Bronchial epithelial cell (primary cell): ENCODE data around the gene TNS3. TPM values are rescaled to one million over a fixed set of nuclear protein-coding genes. Genes with fewer than 3 reads are reported as not detected.
"Not testable (repeated sequence)": the region's sequence is repeated elsewhere in the genome, so short reads cannot be mapped to it uniquely, and the experiment has no call there.

ENCODE experiments used
- DNase-seq: peaks from one replicate; pipeline ENCODE4 v3.0.0-alpha.2; 2010; ENCODE audit warnings: low read depth
- FAIRE-seq: peaks from 2 replicates; lab custom pipeline; 2011; peaks lifted over from hg19 to GRCh38; lab: Jason Lieb, UNC
- H3K27me3 ChIP-seq: 2 replicates; pipeline ENCODE4 v1.5.1; 2011; ENCODE audit warnings: low read length; ENCODE audit not compliant: control insufficient read depth, insufficient read depth
- H3K36me3 ChIP-seq: 2 replicates; pipeline ENCODE4 v1.5.1; 2011; ENCODE audit warnings: low read length; ENCODE audit not compliant: control insufficient read depth, insufficient read depth
- H3K4me3 ChIP-seq: 2 replicates; pipeline ENCODE4 v1.5.1; 2011; ENCODE audit warnings: mild to moderate bottlenecking, low read depth, low read length, control low read depth
- CTCF ChIP-seq: IDR thresholded peaks from 2 replicates; pipeline ENCODE4 v1.5.1; 2011; ENCODE audit warnings: mild to moderate bottlenecking, moderate library complexity, low read length, control low read depth, inconsistent platforms; ENCODE audit not compliant: insufficient read depth, severe bottlenecking
- total RNA-seq: library from RNA; depleted of rRNA; stranded (reverse); fragments of >200 nt; gene quantifications from 2 replicates; pipeline ENCODE4 v1.2.1, GENCODE V29; 2014

Gene TNS3
- total RNA-seq, 1 donor from 2014 or later: 2.6 TPM

- DNase-seq (no peak), FAIRE-seq (no peak)
- Histone ChIP-seq H3K36me3 (no peaks in the 10 kb centered on the region), H3K4me3 (no peak overlapping the region), H3K27me3 (no peaks in the 10 kb centered on the region)
- no peak for TF ChIP-seq CTCF
These were observed 32.5 kb upstream of the TNS3 start for GRCh38 chr7:47614450-47614849.

GRCh38 chr7:47611045-47611511, 29.2 kb upstream of the TNS3 start:
- Histone ChIP-seq H3K4me3 (no peak overlapping the region), H3K36me3 (no peaks in the 10 kb centered on the region), H3K27me3 (no peaks in the 10 kb centered on the region)
- FAIRE-seq (no peak), DNase-seq (no peak)
- no peak for TF ChIP-seq CTCF

- no peak for TF ChIP-seq CTCF
- H3K36me3 ChIP-seq: no peaks in the 10 kb centered on the region
- no peaks in the 10 kb centered on the region for H3K27me3 ChIP-seq
- FAIRE-seq: no peak
- no peak for DNase-seq
- no peak overlapping the region for H3K4me3 ChIP-seq
These were observed 28.7 kb upstream of the TNS3 start for GRCh38 chr7:47610506-47611044.

- no peak for TF ChIP-seq CTCF
- FAIRE-seq (no peak), DNase-seq (no peak)
- H3K27me3 ChIP-seq: no peaks in the 10 kb centered on the region
- H3K36me3 ChIP-seq: no peaks in the 10 kb centered on the region
- no peak overlapping the region for H3K4me3 ChIP-seq
These were observed 28.0 kb upstream of the TNS3 start for GRCh38 chr7:47609803-47610452.

- not testable (repeated sequence) for H3K36me3 ChIP-seq, DNase-seq, FAIRE-seq, H3K27me3 ChIP-seq, H3K4me3 ChIP-seq
These were observed 24.7 kb upstream of the TNS3 start for GRCh38 chr7:47606593-47607046.

- H3K36me3 ChIP-seq: no peaks in the 10 kb centered on the region
- no peak for TF ChIP-seq CTCF
- DNase-seq: no peak
- H3K4me3 ChIP-seq: no peak overlapping the region
- no peak for FAIRE-seq
- H3K27me3 ChIP-seq: no peaks in the 10 kb centered on the region
These were observed 24.1 kb upstream of the TNS3 start for GRCh38 chr7:47605816-47606575.
